ENCODE results near the gene GLI2. TPM values are rescaled to one million over a fixed set of nuclear protein-coding genes. Genes with fewer than 3 reads are reported as not detected.
A peak's percentile ranks its signal among the peaks of the same experiment; 100 is the strongest.

GLI2 gene
- total and polyA plus RNA-seq, 2 experiments from 2014 or later, result 2.0 to 13.8 TPM

DNA sequence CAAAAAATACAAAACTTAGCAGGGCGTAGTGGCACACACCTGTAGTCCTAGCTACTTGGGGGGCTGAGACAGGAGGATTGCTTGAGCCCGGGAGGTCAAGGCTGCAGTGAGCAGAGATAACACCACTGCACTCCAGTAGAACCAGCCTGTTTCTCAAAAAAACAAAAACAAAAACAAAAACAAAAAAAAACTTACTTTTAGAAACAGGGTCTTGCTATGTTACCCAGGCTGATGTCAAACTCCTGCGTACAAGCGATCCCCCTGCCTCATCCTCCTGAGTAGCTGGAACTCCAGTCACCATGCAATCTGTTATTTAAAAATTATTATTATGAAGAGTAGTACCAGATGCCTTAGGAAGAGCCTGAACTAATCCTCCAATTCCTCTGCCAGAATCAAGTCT lies 35.0 kb upstream of the GLI2 start:
- H3K27me3 ChIP-seq, result no peaks in the 10 kb centered on the region
- TF ChIP-seq, protein P1, sequence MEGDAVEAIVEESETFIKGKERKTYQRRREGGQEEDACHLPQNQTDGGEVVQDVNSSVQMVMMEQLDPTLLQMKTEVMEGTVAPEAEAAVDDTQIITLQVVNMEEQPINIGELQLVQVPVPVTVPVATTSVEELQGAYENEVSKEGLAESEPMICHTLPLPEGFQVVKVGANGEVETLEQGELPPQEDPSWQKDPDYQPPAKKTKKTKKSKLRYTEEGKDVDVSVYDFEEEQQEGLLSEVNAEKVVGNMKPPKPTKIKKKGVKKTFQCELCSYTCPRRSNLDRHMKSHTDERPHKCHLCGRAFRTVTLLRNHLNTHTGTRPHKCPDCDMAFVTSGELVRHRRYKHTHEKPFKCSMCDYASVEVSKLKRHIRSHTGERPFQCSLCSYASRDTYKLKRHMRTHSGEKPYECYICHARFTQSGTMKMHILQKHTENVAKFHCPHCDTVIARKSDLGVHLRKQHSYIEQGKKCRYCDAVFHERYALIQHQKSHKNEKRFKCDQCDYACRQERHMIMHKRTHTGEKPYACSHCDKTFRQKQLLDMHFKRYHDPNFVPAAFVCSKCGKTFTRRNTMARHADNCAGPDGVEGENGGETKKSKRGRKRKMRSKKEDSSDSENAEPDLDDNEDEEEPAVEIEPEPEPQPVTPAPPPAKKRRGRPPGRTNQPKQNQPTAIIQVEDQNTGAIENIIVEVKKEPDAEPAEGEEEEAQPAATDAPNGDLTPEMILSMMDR (IDR thresholded peaks at IDR 0.05; ENCODE audit: low read depth, low read length), result no peak

DNA sequence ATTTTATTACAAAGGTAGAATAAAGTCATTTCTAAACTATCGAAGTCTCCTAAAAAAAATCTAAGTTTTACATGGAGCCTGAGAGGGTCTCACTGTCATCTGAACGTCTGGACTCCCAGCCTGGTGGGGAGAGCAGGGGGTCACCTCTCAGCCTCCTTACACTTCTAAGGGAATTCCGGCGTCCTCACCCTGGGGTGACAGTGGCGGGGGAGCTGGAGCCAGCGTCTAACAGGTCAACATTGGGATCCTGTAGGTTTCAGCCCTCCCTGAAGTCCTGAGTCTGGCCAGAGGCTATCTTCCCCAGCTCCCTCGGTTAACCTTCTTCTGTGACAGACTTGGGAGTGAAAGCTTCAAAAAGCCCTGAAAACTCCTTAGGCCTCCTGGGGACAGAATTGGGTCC lies 34.6 kb upstream of the GLI2 start:
- no peaks in the 10 kb centered on the region for H3K4me1 ChIP-seq (ENCODE audit: low read depth)
- H3K9me3 ChIP-seq (ENCODE audit: low read depth), result no peaks in the 10 kb centered on the region
- TF ChIP-seq, protein P1 (IDR thresholded peaks at IDR 0.05; ENCODE audit: low read depth, low read length), result no peak
- H3K4me3 ChIP-seq, result no peak overlapping the region
- H3K27ac ChIP-seq, result no peak overlapping the region
- no peaks in the 10 kb centered on the region for H3K36me3 ChIP-seq
- no peaks in the 10 kb centered on the region for H3K27me3 ChIP-seq
- DNase-seq (ENCODE audit: low read depth in 1 of 2, low spot score in 1 of 2), result no peak

More for the DNA sequence above, 35.0 kb upstream of the GLI2 start:
- Histone ChIP-seq H3K36me3 (no peaks in the 10 kb centered on the region), H3K4me3 (no peak overlapping the region), H3K27ac (no peak overlapping the region), H3K9me3 (ENCODE audit: low read depth) (no peaks in the 10 kb centered on the region), H3K4me1 (ENCODE audit: low read depth) (no peaks in the 10 kb centered on the region)
- no peak for DNase-seq (ENCODE audit: low read depth in 1 of 2, low spot score in 1 of 2)

DNA sequence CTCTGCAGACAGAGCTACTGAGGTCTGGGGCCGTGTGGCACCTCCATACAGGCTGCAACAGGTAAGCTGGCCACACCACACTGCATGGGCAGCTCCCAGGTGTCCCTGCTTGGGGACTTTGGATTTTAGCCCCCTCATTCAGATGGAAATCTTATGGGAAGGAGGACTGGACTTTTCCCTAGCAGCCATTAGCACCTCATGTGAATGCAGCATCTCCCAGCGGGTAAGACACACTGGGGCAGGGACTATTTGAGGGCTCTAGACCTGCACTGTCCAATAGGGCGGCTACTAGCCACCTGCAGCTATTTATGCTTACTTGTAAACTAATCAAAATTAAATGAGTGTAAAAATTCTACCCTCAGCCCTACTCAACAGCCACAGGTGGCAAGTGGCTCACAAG lies 34.2 kb upstream of the GLI2 start:
- no peak overlapping the region for H3K4me3 ChIP-seq
- no peak for DNase-seq (ENCODE audit: low read depth in 1 of 2, low spot score in 1 of 2)
- no peaks in the 10 kb centered on the region for H3K36me3 ChIP-seq
- TF ChIP-seq, protein P1 (IDR thresholded peaks at IDR 0.05; ENCODE audit: low read depth, low read length), result no peak
- H3K27me3 ChIP-seq, result no peaks in the 10 kb centered on the region
- no peaks in the 10 kb centered on the region for H3K4me1 ChIP-seq (ENCODE audit: low read depth)
- H3K27ac ChIP-seq, result no peak overlapping the region
- H3K9me3 ChIP-seq (ENCODE audit: low read depth), result no peaks in the 10 kb centered on the region

DNA sequence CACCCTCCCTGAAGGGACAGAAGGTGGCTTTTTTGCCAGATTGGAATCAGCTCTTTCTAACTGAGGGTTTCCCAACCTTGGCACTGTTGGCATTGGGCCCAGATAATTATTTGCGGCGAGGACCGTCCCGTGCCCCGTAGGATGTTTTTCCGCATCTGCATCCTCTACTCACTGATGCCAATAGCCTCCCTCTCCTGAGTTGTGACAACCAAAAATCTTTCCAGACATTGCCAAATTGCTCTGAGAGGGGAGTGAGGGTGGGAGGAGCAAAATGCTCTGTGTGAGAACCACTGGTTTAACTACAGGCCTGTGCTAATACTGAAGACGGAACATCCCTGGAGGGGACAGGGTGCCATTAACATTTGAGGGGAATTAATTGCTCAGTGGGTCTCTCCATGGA lies 33.6 kb upstream of the GLI2 start:
- Histone ChIP-seq H3K27ac (no peak overlapping the region), H3K27me3 (no peaks in the 10 kb centered on the region), H3K9me3 (ENCODE audit: low read depth) (no peaks in the 10 kb centered on the region), H3K36me3 (no peaks in the 10 kb centered on the region), H3K4me1 (ENCODE audit: low read depth) (no peaks in the 10 kb centered on the region), H3K4me3 (no peak overlapping the region)
- TF ChIP-seq, protein P1 (IDR thresholded peaks at IDR 0.05; ENCODE audit: low read depth, low read length), result no peak
- DNase-seq (ENCODE audit: low read depth in 1 of 2, low spot score in 1 of 2), result peak in 1 of 2 donors; percentile 42

DNA sequence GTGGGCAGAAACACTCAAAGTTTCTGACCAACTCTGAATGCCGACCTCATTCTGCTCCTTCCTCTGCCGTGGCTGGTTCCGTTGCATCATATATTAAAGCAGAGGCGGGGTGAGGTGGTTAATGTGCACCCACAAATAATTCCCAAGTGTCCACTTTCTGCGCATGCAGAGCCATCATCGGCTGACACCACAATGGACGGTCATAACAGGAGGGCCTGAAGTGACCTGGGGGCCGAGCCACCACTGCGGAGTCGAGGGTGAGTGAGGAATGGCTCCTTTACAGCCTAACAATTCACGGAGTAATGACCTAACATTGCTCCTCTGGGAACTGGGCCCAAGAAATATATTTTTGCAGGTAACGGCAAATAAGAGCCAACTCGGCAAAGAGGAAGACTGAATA lies 32.9 kb upstream of the GLI2 start:
- Histone ChIP-seq H3K27me3 (no peaks in the 10 kb centered on the region), H3K4me1 (ENCODE audit: low read depth) (no peaks in the 10 kb centered on the region), H3K27ac (no peak overlapping the region), H3K9me3 (ENCODE audit: low read depth) (no peaks in the 10 kb centered on the region), H3K36me3 (no peaks in the 10 kb centered on the region), H3K4me3 (no peak overlapping the region)
- DNase-seq (ENCODE audit: low read depth in 1 of 2, low spot score in 1 of 2), result no peak
- TF ChIP-seq, protein P1 (IDR thresholded peaks at IDR 0.05; ENCODE audit: low read depth, low read length), result no peak

All from cardiac muscle cell (in vitro differentiated cells and primary cell).